HG03280 (cell line): ENCODE results near the gene P2RX1.
A peak's percentile ranks its signal among the peaks of the same experiment; 100 is the strongest.

Experiments used
- ATAC-seq: cut with Tn5 transposase; IDR thresholded peaks from one replicate; pipeline ENCODE4 v1.9.1; 2021; ENCODE audit warnings: mild to moderate bottlenecking, moderate library complexity; ENCODE audit not compliant: unreplicated experiment

P2RX1 gene

DNA sequence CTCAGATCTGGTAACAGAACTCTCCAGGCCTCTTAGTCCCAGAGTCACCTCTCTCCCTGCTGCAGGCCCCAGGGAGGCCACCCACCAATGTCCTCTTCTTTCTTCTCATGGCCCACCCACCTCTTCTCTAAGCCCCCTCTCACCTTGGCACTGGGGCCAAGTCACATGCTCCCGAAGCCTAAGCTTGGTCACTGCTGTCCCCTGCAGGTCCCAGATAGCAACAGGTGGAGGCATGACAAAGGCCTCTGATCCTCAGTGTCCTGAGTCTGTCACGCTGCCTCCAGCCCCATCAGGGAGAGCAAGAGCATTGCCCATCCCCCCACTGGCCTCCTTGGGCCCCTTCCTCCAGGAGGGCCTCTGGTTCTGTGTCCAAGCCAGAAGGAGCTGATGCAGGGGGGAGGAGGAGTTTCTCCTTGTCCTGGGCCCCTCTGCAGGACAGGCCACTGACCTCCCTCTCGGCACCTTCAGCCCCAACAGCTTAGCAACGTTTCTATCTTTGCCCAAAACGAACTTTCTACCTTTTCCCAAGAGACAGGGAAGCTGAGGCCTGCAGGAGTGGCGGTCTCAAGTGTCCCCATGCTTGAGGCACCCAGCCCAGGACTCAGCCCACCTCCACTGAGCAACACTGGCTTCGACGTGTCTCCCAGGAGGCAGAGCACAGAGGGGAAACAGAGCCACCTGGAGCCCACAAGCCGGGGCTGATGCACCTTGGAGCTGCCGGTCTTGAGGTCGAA lies 8.6 kb downstream of the P2RX1 start:
- no peak for ATAC-seq

DNA sequence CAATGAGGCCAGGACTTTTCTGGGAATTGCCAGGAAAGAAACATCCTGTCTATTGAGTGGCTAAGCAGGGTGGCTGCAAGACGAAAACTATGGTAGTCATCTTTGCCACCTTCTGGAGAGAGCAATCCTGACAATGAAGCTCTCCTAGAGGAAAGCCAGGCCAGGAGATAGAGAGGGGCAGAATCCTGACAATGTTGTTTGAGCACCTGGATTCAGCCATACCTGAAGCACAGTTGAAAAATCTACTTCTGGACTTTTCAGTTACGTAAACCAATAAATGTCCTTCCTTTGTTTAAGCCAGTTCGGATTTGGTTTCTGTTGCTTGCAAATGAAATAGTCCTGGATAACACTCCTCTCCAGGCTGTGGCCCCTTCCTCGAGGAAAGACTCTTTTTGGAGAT lies 9.4 kb downstream of the P2RX1 start:
- ATAC-seq = no peak

DNA sequence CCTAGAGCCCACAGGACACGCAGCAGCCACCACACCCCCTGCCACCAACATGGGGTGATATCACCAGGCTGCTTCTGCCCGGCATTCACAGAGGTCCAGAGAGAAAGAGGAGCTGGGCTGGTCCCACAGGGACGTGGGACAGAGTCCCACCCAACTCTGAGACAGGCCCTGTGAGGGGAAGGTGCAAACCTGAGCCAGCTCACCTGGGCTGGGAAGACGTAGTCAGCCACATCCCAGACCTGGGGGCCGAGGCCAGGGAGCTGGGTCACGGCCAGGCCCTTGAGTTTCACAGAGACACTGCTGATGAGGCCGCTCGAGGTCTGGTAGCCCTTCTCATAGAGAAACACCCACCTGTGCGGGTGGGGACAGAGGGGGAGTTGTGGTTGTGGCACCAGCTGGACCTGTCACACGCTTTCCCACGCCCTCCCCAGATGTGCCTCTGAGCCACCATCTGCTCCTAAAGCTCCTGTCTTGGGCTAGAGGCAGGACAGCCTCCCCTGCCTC lies 11.2 kb downstream of the P2RX1 start:
- no peak for ATAC-seq

DNA sequence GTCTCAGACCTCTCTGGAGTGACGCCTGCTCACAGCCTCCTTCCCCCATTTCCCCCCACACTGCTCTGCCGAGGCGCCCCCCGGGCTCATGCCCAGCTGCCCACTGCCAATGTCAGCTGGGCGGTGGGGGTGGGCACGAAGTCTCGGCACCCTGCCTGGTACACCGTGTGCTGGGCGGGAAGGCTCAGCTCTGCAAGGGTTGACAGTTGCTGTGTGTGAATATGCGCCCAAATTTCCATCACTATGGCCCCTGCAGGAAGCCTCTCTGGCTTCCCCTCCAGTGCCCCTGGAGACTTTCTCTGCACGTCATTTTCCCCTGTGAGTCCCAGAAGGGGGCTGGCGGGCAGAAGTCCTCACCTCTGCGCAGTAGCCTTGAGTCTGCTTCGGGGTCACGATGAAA lies 11.8 kb downstream of the P2RX1 start:
- no peak for ATAC-seq

DNA sequence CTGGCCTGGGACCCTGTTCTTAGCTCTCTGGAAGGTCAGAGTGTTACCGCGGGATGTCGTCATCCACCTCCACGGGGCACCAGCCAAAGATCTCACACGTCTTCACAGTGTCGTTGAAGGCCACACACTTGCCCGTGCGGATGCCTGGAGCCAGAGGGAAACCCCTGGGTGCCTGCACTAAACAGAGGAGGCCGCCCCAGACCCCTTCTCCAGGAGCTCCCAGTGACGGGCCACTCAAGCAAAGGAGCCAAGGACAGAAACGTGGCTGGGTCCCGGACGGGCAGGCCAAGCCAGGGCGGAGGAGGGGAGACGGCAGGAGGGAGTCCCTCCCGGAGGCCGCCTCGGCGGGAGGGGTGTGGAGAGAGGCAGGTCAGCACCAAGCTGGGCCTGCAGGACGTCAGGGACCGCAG lies 12.4 kb downstream of the P2RX1 start:
- ATAC-seq = no peak

DNA sequence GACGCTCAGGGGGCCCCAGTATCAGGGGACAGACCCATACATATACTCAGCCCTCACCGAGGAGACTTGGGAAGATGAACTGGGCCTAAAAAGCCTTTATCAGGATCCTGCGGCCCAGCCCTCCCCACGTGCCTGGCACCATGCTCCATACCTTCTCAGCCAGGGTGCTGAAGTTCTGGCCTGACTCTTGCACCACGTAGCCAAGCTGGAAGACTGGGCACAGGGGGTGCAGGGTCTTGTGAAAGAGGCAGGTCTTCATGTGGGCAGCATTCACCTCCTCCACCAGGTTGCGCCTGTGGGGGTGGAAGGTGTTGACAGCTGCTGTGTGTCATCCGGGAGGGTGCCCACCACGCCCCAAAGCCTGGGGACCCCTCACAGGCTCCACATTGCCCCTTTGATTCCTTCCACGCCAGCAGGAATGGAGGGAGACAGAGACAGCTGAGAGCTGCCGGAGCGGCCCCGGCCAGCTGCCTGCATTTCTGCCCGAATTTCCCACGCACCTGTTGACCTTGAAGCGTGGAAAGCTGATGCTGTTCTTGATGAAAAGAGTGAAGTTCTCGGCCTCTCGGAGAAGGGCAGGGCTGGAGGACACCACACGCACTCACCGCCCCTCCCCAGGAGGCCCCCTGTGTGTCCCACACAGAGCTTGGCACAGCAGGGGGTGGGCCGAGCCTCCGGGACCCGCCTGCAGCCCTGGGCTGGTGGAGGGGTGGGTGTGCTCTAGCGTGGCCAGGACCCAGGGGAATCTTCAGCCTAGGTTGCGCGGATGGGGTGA lies 13.0 kb downstream of the P2RX1 start:
- ATAC-seq = no peak

DNA sequence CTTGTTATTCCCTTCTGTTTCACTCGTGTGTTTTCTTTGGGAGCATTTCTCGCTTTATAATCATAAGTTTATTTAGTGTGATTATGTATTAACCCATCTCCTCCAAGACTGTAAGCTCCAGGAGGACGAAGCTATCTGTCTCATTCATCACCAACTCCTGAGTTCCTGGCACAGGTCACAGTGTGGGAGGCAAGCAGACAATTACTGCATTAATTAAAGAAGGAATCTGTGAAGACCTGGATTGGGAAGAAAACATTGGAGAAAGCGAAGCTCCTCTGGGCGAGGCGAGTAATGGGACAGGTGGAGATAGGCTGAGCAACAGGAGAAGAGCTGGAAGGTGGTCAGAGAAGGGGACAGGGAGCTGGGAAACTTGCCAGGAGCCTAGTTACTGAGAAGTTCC lies 15.6 kb downstream of the P2RX1 start:
- ATAC-seq = no peak

DNA sequence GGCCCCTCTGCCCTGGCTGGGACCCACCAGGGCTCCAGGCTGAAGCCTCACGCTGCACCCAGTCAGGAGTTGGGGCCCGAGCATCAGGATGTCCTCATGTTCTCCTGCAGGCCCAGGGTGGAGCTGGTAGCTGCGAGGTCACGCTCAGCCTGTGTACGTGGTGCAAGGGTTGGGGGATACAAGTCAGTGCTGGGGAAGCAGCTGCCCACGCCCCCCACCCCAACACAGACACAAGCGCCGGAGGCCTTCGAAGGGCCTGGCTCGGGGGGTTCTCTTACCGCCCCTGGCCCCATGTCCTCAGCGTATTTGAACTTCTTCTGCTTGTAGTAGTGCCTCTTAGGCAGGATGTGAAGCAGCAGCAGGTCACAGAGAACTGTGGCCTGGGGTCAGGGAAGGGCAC lies 18.5 kb downstream of the P2RX1 start:
- ATAC-seq = no peak

DNA sequence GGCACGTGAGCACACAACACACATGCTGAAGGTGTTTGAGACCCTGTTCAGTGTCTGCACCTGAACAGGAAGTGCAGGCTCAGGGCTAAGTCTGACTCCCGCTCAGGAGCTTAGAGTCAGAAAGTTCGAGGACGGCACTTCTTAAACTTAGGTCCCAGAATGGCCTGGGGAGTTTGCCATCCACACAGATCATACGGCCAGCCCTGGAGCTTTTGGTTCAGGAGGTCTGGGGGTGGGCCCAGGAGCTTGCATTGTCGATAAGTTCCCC lies 19.4 kb downstream of the P2RX1 start:
- no peak for ATAC-seq

DNA sequence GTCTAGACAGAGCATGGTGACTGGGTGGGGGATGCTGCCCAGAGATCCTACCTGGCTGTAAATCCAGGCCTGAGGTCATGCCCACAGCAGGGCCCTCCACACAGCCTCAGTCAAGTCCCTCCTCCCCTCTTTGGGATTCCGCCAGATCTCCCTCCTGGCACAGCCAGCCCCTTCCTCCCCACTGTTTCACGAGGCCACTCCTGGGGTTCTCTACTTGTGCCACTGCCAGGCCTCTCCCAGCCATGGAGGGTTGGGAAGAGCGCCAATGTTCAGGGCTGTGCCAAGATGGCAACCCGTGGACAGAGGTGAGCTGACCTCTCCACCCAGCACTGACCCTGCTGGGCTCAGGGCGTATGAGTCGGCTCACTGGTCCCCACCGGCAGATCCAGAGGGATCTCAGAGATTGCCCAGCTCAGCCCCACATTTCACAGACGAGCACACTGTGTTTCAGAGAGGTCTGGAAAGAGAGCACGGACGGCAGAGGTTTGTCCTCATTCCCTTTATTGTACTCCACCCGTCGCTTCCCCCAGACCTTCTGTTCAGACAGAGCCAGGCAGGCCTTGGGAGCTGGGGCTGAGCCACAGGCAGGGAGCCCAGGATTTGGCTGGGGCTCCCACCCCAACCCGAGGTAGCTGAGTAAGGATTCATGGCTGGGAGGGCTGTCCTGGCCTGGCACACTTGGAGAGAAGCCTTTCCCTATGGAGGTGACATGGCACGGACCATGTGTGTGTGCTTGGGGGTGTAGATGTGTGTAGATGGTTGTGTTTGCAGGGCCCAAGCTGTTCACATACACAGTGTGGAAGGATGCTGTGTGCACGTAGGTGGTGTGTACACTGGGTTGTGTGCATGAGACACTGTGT lies 19.9 kb downstream of the P2RX1 start:
- no peak for ATAC-seq

DNA sequence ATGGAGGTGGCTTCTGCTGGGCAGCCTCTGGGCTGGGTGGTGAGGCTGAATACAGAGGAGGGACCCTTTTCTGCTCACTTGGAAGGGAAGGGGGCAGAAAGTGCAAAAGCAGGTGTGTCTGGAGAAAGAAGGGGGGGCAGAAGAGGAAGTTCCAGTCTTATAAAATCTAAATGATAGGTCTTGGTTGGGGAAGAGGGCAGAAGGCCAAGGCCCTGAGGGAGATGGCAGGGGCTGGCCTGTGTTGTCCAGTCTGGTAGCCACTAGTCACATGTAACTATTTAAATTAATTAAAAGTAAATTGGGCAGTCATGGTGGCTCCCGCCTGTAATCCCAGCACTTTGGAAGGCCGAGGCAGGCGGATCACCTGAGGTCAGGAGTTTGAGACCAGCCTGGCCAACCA lies 20.9 kb downstream of the P2RX1 start:
- no peak for ATAC-seq

DNA sequence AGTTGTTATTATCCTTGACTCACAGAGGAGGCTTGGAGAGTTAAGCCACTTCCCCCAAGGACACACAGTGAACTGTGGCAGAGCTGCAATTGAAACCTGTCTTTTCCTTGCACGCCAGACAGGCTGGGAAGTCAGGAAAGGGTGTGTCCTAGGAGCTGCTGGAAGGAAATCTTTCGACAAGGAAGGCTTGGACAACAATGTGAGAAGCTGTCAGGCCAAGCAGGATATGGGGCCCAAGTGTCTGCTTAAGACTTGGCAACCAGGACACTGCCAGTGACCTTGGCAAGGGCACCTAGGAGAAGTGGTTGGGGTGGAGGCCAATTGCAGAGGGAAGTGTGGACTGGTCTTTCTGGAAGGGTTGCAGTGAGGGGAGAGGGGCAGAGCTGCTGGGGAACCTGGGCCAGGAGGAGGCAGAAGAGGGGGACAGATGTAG lies 21.3 kb downstream of the P2RX1 start:
- no peak for ATAC-seq

DNA sequence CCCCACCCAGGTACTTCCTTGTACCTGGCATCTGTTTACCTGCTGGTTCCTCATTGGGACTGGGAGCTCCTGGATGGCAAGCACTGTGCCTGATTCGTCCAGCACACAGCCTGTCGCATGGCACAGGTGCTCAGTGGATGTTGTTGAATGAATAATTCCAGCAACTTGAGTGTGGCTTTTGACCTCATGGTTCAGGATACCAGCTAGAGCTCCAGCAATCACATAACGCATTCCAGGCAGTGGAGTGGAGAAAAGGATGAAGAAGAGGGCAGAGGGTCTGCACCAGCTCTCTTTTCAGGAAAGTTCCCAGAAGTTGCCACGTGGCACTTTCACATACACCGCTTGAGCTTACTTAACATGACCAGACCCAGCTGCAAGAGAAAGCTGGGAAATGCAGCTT lies 22.1 kb downstream of the P2RX1 start:
- ATAC-seq = no peak

DNA sequence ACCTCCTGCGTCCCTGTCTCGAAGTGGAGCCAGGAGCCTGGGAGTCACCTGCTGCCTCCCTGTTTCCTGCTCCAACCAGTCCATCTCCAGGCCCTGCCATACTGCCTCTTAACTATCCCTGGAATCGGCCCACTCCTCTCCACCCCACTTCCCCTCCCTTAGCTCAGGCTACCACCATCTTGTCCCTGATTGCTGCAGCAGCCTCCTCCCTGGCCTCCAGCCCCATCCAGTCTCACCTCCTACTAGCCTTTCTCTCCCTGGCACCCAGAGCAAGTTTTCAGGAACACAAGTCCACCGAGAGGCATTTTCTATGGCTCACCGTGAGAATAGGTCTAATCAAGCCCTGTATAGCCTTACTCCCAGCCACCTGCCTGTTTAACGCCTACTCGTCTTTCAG lies 22.5 kb downstream of the P2RX1 start:
- no peak for ATAC-seq

DNA sequence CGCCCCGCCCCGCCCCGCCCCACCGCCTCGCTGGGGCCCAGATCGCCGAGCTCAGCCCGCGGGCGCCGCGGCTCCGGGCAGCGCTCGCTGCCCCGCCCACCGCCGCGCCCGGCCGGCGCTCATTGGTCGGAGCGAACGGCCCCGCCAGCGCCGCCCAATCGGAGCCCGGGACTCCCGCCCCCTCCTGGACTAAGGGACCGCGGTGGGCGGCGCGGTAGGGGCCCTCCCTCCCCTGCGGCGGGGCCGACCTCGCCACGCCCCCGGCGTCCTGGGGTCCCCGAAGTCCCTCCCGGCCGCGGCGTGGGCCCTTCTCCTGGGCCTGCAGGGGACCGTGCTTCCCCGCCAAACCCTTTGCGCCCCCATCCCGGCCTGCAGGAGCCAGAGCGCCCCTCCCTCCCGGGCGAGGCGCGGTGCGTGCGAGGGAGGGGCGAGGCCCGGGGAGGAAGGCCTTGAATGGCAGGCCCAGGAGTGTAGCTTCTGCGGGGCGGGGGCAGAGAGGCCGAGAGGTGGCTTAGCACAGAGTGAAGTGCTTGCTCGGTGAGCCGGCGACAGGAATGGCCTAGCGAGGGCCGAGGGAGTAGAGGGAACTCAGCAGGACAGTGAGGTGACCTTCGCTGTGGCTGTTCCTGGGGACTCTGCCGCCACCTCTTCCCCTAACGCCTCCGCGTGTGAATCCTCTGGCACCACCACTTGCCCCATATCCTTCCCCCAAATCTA lies 23.1 kb downstream of the P2RX1 start, which contains the start of gene CAMKK1:
Gene CAMKK1, minus strand, starts transcription at position 51 of the 717 bp plus-strand sequence. CDS start 7,366 bp downstream, outside the sequence.
- ATAC-seq = peak; percentile 88

DNA sequence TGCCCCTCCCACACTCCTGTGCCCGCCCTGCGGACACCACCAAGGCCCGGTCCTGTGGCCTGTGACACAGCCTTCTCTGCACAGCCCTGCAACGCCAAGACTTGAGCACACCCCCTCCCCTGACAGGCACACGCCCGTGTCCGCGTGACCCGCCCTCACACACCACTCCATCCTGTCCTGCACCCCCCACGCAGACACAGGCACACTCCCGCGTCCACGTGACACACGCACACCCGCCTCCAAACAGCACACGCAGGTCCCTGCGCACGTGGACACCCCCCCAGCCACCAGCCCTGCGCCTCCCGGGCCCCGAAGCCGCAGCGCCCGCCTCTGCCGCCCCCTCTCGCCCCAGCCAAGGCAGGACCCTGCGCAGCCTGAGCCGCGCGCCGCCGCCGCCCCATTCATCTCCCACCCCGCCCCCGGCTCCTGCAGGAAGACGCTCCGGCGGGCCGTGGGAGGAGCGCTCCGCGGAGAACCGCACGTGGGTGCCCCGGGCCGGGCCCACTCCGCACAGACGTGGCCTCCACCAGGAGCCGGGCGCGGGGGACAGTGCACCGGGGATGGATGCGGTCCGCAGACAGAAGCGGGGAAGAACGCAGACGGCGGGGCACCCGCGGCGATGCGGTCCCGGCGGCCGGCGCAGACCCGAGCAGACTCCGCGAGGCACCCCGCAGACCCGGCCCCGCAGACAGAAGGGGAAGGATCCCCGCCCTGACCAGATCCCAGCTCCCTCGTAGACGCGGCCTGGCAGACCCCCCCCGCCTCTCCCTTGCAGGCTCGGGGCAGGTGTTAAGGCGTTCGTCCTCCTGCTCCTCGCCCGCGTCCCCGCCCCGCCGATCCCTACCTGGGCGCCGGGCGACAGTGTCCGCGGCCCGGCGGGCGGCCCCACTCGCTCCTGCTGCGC lies 23.9 kb downstream of the P2RX1 start:
- peak; percentile 13 for ATAC-seq

DNA sequence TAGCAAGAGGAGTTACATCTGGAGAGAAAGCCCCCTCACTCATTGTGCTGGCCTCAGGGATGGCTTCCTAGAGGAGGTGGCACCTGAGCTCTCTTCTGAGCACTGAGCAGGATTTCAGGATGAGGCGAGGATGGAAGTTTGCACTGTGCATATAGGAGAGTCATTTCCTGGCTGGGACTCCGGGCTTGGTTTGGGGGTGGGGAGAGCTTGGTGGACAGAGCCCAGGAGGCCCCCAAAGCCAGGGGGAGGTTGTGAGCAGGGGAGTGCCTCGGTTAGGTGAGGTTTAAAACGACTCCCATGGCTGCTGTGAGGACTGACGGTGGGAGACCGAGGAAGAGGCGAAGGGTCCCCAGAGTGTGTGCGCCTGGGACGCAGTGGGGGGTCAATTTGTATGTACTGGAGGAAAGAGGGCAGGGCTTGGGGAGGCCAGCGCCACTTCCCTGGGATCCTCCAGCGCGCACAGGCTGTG lies 24.6 kb downstream of the P2RX1 start:
- no peak for ATAC-seq

DNA sequence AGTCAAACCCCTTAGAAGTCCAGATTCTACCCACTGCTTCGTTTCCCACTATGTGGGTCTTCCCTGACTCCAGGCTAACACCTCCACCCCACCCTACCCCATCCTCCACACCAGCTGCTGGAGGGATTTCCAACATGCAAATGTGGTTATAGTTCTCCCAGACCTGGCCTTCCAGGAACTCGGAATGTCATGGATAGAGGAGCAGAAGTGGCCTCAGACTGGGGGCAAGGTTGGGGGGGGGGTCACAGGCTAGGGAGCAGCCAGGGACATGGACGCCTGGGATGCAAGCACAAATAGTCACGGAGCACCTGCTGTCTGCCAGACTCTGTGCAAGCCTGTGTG lies 25.4 kb downstream of the P2RX1 start:
- no peak for ATAC-seq

DNA sequence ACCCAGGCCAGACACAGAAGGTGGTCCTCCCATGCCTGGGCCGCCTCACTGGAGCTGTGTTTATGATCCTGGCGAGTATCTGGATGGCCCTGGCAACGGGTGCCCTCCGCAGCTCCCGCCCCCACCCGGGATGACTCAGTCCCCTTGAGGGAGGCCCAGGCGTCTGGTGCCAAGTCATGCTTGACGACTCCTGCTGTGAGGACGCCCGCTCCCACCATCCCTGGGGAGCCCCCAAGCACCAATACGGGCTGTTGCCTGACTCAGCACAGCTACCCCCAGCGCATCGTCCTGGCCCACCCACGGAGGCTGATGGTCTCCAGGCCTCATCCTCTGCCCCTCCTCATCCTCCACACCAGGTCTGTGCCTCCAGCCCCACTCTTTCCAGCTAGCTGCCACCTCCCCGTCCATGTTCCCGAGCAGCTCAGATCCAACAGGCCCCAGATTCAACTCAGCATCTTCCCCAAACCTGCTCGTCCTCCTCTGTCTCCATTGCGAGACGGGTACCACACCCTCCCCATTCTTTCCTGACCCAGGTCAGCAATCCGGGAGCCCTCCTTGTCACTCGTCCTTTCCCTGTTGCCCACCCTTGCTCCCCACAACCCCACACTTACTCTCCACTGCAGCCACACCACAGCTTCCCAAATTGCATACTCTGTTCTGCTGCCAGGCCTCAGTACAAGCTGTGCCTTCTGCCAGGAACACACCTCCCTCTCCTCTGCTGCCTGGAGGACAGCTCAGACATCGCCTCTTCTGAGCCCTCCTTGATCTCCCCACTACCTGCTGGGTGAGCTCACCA lies 26.0 kb downstream of the P2RX1 start:
- ATAC-seq = no peak
